ENCODE results near the gene PCP4L1.
"Not testable (repeated sequence)": the region's sequence is repeated elsewhere in the genome, so short reads cannot be mapped to it uniquely, and the experiment has no call there.

The PCP4L1 gene

DNA sequence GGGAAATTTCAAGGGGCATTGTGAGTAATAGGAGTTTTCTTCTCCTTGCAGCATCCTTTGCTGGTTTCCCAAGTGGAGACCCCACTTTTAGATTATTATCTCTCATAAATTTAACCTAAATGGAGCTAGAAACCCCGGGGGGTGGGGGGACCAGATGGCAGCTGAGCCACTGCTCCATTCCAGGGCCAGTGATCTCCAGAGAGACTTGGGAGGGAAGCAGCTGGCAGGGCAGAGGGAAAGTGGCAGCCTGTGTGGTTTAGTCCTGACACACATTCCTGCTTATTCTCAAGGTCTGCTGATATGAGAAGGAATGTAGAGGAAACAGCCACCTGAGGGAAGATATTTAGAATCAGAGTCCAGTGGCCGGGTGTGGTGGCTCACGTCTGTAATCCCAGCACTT lies 16.3 kb downstream of the PCP4L1 start:
- no peak for DNase-seq

DNA sequence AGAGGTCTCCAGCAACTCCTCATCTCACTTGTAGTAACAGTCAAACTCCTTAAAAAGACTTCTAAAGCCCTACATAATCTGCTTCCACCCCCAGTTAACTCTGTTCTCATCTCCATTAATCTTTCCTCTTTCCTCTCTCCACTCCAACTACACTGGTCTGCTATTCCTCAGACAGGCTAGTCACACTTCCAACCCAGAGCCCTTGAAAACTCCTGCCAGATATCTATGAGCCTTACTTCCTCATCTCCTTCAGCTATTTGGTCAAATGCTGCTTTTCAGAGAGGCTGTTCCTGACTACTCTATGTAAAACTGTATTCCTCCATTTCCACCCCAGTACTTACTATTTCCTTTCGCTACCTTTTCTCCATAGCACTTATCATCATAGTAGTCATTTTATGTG lies 24.4 kb downstream of the PCP4L1 start:
- no peak for DNase-seq

DNA sequence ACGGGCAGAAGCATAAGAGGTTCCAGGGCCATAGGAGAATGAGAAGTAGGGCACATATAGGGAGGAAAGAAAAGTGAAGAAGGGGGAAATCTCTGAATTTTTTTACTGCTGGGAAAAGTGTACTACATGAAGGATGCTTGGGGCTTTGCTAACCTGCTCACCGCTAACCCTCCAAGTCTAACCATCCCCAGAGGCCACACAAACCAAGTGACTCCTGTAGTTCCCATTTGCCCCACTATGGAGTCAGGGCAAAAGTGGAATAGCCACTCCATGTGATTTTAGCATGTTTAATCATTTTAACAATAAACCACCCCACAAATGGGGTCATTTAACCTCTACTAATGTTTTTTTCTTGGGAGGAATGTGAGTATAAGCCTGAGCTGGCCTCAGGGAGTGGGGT lies 26.6 kb downstream of the PCP4L1 start:
- no peak for DNase-seq

DNA sequence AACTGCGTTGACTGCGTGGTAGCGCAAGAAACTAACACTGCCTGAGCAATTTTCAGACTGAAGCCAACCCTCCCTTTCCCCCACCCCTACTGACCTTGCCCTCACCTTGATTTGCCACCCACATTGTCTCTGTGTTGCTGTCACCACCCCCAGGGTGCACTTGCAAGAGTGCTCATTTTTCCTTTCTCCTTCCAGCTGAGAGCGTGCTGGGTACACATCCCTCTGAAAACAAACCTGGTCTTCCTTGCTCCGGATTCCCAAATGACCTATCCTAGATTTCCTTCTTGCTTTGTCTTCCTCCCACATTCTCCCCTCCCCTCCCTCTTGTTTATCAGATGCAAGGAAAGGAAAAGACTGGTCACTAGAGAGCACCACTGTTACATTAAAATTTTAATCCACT lies 27.0 kb downstream of the PCP4L1 start:
- DNase-seq: no peak

DNA sequence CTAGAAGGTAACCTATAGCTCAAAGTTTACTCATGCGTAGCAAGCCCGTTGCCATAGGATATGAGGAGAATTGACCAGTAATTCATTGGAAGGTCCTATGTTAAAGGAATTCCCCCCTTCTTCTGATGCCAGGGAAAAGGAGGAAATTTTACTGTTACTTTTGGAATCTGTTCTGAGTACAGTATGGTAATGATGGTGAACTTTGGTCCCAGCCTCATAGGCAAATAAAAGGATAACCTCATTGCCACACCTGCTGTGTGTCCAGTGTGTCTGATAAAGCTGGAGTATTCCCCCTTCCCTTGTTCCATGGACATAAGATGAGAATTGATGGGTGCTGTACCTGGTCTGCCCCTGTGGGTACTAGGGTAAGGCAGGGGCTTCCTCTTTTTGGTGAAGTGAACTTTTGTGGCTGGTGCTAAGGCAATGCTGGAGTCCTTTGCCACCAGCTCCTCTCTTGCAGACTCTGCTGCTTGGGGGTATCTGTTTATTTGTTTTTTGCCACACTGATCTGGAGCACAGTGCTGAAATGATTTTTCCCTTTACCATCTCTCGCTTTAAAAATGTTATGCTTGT lies 29.0 kb downstream of the PCP4L1 start:
- no peak for DNase-seq

DNA sequence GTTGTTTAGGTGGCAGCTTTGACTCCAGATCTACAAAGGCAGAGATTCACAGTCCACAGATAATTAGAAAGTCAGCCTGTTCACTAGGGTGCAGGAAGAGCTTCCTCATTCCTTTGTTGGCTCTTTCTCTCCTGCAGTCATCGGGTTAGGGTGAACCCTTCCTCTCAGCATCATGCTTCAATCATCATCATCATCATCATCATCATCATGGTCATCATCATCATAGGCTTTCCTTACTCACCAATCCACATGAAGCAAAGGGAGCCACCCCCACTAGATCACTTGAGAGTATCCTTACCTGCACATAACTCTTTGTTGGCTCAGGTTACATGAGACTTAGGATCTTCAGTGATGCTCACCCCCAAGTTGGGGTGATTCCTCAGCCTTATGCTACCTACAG lies 32.2 kb downstream of the PCP4L1 start:
- no peak for DNase-seq

DNA sequence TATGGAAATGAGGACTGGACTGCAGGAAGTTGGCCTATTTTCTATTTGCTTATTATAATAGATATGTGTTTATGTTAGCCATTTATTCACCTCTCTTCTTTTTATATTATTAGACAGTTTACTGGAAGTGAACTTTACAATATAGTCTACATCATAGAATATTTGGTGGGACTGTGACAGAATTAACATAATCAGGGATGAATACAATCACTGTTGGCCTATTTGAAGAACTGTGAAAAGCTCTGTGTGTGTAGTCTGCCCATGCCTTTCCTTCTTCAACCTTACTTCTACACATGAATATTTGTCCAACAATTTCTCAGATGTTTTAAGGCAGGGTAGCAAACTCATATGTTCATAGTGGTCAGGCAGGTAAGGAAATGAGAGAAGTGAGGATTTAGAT lies 38.9 kb downstream of the PCP4L1 start:
- DNase-seq: no peak

DNA sequence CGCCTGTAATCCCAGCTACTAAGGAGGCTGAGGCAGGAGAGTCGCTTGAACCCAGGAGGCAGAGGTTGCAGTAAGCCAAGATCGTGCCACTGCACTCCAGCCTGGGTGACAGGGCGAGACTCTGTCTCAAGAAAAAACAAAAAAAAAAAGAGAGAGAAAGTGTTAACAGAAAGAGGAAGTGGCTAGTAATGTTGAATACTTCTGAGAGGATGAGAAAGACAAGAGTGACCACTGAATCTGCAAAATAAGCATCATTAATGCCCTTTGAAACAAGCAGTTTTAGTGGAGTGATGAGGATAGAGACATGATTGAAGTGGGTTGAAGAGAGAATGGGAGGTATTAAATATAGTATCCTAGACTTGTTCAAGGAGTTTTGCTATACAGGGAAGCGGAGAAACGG lies 39.6 kb downstream of the PCP4L1 start:
- DNase-seq: no peak

DNA sequence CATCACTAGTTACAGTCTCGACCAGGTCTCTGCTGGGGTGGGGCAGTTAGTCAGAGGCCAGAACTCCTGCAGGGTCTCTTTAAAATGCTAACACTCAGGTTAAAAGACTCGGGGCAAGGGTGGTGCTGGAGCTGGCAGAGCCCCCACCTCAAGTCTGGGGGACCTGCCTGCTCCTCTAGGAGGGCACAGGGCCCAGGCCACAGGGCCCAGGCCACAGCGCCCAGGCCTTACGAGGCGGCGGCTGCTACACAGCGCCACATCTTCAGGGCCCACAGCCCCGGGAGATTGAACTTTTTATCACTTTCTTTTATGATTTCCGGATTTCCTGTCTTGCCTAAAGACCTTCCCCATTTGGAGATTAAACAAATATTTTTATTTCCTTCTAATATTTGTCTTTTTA lies 40.8 kb downstream of the PCP4L1 start:
- DNase-seq: no peak

DNA sequence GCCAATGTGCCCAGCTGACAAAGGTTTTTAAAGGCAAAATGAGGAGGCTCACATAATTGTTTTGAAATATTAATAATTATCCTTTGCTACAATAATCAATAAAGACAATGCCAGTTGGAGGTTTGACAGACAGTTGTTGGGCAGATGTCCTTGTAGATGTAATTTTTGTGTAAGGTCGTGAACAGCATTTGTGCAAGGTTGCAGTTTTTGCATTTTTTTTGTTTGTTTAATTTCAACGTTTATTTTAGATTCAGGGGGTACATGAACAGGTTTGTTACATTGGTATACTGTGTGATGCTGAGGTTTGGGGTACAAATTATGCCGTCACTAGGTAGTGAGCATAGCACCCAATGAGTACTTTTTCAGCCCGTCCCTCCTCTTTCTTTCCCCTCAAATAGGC lies 41.9 kb downstream of the PCP4L1 start:
- no peak for DNase-seq

DNA sequence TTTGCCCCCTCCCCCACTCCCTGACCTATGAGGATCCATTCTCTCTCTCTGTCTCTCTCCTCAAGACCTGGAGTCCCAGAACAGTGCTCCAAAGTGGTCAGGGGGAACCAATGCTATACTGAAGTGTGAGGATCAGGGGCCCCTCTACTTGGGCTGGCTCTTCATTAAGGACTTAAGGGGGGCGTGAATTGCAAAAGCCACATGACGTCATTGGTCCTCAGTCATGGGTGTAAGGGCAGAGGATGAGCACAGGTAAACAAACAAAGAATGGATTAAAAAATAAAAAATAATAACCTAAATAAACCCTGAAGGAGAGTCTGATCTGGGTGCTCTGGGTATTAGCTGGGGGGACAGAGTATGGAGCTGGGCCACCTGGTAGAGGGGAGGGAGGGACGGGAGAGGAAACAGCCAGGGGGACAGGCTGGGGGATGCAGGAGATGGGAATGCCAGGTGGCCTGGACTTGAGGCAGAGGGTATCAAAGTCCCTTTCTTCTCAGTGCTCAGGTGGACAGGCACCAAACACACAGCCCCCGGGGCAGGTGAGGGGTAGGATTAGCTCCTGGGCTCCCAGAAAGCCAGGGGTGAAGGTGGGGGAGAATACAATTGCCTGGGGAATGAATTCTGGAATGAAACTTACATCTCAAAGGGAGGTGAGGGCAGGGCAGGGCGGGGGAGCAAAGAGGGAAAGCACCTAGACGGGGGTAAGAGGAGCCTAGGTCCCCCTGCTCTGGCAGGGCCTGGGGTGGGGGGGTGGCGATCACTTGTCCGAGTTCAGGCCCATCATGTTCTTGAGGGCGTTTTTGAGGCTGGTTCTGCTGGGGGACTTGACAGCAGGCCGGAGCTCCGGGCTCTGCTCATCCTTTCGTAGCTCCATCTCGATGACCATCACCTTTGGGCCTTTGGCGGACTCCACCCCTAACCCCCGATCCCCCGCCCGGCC lies 46.7 kb downstream of the PCP4L1 start:
- no peak for DNase-seq

DNA sequence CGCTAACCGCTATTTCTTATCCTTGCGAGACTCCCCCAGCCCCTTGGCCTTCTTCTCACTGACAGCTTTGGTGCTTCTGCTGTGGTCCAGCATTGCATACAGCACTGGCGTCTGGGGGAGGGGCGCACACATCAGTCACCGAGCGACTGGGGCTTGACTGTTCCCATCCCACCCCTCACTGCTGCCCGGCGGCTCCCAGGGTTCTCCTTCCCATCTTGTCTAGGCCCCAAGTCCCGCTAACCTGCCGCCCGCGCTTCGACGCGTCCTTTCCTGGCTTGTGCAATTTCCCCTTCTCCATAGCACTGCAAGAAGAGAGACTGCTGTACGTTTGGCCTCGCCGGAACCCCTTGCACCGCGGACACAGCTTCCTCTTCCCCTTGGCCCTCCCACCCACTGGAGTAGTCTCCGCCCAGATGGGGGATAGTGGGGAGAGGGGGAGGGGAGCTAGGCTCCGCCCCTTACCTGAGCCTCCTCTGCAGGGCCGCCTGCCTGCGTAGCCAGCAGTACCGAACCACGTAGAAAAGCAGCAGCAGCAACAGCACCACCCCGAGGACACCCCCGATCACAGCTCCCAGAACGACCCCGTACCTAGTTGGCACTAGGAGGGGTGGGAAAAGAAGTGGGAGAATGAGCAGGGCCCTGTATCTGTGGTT lies 47.4 kb downstream of the PCP4L1 start:
- peak; percentile 88 for DNase-seq

DNA sequence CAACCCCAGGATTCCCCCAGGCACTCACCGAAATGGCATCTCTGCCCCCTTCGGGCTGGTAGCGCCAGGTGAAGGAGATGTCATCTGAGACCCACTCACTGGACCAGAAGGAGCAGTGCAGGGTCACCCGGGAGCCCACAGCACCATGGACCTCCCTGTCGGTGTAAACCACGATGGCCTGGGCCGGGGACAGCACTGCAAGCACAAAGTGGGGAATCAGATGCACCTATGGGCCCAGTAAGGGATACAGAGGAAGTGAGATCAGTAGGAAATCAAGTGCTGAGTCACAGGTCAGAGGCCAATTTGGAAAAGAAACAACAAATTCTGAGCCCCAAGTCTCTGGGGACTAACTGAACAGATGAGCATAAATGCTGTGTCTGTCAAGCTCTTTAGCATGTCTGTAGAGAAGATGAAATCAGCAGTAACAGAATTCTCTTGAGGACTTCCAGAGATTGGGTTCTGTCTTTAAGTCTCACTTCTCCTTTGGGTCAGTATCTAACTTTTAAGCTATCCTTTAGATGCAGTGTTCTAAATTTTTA lies 48.8 kb downstream of the PCP4L1 start:
- no peak for DNase-seq

DNA sequence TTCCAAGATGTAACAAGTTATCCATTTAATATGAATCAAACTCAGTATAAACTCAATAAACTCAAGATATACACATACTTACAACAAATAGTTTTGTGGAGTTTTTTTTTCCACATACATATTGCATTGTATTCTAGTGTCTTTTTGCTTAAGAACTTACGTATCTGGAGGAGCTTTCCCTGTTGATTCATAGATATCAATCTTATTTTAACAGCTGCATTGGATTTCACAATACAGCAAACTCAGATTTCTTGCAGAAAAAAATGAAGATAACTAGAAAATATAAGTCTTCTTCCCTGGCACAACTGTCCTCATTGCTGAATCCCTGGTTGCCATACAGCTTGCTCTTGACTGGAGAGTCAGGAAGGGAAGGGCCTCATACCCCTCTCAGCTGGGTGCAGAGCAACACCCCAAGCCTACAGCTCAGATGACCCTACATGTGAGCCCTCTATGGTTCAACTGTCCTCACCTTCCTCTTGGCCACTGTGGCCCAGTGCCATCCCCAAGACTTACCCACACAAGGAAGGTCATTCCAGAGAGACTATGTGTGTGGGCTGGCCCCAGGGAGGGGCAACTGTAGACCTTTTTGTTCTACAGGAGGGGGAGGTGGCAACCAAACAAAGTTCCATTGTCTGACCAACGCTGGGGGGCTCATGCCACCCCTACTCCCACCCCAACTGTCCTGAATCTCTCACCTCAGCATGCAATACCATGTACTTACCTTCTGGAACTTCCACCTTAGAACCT lies 49.5 kb downstream of the PCP4L1 start:
- DNase-seq: no peak

DNA sequence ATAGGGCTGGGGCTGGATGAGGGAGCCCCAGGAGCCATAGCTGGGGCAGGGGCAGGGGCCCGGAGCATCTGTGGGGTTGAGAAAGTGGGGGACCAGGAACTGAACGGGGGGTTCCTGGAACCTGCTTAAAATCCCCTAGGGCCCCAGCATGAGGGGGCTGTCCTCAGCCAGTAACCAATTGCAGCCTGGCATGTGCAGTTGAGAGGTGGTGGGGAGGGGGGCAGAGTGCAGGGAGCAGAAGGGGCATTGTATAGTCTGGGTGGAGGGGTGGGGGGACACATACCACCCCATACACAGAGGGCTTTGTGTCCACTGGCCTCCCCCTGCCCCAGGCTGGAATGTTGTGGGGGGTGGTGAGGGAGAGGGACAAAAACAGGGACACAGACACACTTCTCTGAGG lies 51.3 kb downstream of the PCP4L1 start, which contains the start of gene MPZ:
TSS of gene MPZ (minus strand) at position 101 of the 400 bp plus-strand sequence. CDS start at position 38, 63 bp downstream.
- DNase-seq: no peak

DNA sequence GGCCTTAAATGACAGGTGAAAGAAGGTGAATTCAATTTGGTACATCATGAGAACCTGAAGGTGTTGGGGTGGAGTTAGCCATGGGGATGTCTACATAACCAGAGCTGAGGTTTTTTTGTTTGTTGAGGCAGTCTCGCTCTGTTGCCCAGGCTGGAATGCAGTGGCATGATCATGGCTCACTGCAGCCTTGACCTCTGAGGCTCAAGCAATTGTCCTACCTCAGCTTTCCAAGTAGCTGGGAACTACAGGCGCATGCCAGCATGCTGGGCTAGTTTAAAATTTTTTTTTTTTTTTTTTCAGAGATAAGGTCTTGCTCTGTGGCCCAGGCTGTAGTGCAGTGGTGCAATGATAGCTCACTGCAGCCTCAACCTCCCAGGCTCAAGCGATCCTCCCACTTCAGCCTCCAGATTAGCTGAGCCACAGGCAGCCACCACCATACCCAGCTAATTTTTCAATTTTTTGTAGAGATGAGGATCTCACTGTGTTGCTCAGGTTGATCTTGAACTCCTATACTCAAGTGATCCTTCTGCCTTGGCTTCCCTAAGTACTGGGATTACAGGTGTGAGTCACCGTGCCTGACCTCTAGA lies 53.1 kb downstream of the PCP4L1 start:
- DNase-seq: no peak

DNA sequence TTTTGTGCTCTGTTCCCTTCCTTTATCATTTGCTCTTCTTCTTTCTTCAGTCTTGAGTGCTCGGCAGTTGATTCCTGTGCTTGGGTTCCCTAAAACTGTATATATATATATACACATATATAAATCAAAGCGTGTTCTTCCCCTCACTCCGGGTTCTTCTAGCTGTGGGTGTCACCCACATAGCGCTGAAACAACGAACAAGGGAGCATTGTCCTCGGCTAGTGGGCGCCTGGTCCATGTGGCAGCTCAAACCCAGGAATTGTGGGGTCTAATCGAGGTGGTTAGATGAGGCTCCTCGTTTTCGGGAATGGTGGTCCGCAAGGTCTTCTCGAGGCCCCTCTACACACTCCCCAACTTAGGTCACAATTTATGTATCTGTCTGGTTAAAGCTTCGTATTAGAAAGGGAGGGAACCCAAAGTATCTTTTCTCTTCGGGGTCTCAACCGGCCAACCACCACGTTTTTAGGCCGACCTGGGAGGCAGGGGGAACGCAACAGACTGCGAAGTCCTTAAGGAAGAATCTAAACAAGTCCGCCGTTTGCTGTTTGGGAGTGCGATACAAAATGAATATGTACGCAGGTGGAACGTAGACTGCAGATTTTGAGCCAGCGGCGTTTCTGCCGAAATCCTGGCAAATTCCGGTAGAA lies 55.1 kb downstream of the PCP4L1 start:
- no peak for DNase-seq

DNA sequence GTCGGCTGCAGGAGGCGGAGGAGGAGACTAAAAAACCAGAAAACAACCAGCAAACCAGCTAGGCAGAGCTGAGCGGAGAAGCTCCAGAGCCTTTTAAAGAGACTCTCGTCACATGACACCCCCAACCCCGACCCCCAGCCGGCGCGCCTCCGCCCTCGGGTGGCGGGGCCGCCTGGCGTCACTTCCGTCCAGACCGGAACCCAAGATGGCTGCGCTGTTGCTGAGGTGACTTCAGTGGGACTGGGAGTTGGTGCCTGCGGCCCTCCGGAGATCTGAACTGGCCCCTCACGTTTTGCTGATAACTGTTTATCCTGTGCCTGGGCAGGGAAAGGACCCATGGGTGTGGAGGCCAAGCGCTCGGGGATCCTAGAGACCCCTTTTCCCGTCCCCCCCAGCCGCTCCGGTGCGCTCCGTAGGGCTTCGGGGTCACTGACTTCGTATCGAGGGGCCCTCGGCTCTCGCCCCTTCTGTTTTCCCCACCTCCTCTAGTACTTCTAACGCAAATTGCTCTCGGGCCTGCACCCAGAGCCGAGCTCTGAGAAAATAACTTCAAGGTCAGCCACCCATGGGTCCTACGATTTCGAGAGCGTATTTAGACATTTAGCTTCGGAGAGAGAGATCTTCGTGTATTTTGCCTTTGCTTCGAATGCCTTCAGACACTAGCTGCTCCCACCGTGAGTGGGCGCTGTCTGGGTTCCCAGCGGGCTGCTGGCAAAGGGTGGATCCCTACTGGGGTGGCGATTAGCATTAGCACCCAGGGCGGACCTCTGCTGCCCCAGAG lies 55.8 kb downstream of the PCP4L1 start, which contains the start of gene SDHC:
TSS of gene SDHC (plus strand) at position 181 of the 781 bp plus-strand sequence. CDS start at position 206, 25 bp downstream.
- peak; percentile 92 for DNase-seq

DNA sequence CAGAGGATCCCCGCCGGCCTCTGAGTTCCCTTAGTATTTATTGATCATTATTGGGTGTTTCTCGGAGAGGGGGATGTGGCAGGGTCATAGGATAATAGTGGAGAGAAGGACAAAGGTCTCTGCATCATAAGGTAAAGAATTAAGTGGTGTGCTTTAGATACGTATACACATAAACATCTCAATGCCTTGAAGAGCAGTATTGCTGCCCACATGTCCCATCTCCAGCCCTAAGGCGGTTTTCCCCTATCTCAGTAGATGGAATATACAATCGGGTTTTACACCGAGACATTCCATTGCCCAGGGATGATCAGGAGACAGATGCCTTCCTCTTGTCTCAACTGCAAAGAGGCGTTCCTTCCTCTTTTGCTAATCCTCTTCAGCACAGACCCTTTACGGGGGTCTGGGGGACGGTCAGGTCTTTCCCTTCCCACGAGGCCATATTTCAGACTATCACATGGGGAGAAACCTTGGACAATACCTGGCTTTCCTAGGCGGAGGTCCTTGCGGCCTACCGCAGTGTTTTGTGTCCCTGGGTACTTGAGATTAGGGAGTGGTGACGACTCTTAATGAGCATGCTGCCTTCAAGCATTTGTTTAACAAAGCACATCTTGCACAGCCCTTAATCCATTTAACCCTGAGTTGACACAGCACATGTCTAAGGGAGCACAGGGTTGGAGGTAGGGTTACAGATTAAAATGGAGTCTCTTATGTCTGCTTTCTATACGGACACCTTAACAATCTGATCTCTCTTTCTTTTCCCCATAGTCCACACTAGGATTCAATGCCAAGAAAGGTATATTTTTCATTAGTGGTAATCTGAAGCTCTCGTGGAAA lies 57.5 kb downstream of the PCP4L1 start:
- not testable (repeated sequence) for DNase-seq

DNA sequence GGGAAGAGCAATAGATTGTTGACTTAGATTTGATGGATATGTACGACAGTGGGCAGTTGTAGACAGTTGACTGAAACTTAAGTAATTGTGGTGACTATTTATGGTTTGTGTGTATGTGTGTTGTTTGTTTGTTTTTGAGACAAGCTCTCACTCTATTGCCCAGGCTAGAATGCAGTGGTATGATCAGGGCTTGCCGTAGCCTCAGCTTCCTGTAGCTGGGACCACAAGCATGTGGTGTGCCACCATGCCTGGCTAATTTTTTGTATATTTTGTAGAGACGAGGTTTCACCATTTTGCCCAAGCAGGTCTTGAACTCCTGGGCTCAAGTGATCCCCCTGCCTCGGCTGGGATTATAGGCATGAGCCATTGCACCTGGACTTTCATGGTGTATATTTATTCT lies 65.5 kb downstream of the PCP4L1 start:
- DNase-seq: no peak

All from activated CD8-positive, alpha-beta memory T cell treated with anti-CD3 and anti-CD28 coated beads, Interleukin-2, amount 50 U/mL, for 48 hours (primary cell).